WTC11 (cell line): ENCODE data around the gene ALAD. TPM values are rescaled to one million over a fixed set of nuclear protein-coding genes. Genes with fewer than 3 reads are reported as not detected.

Source experiments
- ATAC-seq: fragments of 200-7000 bp; cut with Tn5 transposase; 2 replicates; pipeline ENCODE4 v1.10.0; 2021; ENCODE audit warnings: mild to moderate bottlenecking, moderate library complexity
- CTCF ChIA-PET: fragments of 300-600 bp; sonication (Branson Sonifier 250); formaldehyde crosslinking; loops from one replicate; lab custom pipeline; 2021; ENCODE audit warnings: antibody characterized with exemption; lab: Charles Lee
- POLR2A ChIA-PET: fragments of 350-600 bp; sonication (Branson Sonifier 250); formaldehyde crosslinking; loops from one replicate; lab custom pipeline; 2021; ENCODE audit warnings: antibody characterized with exemption; lab: Charles Lee
- DNase-seq: peaks from one replicate; pipeline ENCODE4 v3.0.0; 2021; ENCODE audit warnings: low spot score
- H3K27ac Mint-ChIP-seq: 2 replicates; pipeline ENCODE4 v1.8.0; 2021; ENCODE audit warnings: mixed read lengths
- H3K27me3 Mint-ChIP-seq: 2 replicates; pipeline ENCODE4 v1.8.0; 2021; ENCODE audit warnings: low read depth, mild to moderate bottlenecking, moderate library complexity, mixed read lengths
- H3K36me3 Mint-ChIP-seq: 2 replicates; pipeline ENCODE4 v1.8.0; 2021; ENCODE audit warnings: mixed read lengths
- H3K4me1 Mint-ChIP-seq: 2 replicates; pipeline ENCODE4 v1.8.0; 2022; ENCODE audit warnings: mixed read lengths
- H3K4me3 Mint-ChIP-seq: 2 replicates; pipeline ENCODE4 v1.8.0; 2021; ENCODE audit warnings: mild to moderate bottlenecking, moderate library complexity, mixed read lengths
- H3K9me3 Mint-ChIP-seq: 2 replicates; pipeline ENCODE4 v1.8.0; 2021; ENCODE audit warnings: mixed read lengths
- ARID4B ChIP-seq: sonication (generic); formaldehyde crosslinking; IDR thresholded peaks from 2 replicates; pipeline ENCODE4 v1.8.0; 2023; ENCODE audit warnings: missing genetic modification reagents, mild to moderate bottlenecking, borderline replicate concordance
- CREB1 ChIP-seq: sonication (generic); formaldehyde crosslinking; IDR thresholded peaks from 2 replicates; pipeline ENCODE4 v1.8.0; 2023; ENCODE audit warnings: mild to moderate bottlenecking, missing genetic modification reagents
- CREM ChIP-seq: sonication (generic); formaldehyde crosslinking; IDR thresholded peaks from 2 replicates; pipeline ENCODE4 v1.8.1; 2022; ENCODE audit warnings: mild to moderate bottlenecking, missing genetic modification reagents, moderate library complexity
- CTCF ChIP-seq: fragments of 200-600 bp; IDR thresholded peaks from 2 replicates; pipeline ENCODE4 v1.8.0; 2022; ENCODE audit warnings: antibody characterized with exemption
- FOXJ3 ChIP-seq: sonication (generic); formaldehyde crosslinking; IDR thresholded peaks from 2 replicates; pipeline ENCODE4 v1.9.0; 2021; ENCODE audit warnings: missing genetic modification reagents, mild to moderate bottlenecking, borderline replicate concordance
- GABPB1 ChIP-seq: sonication (generic); formaldehyde crosslinking; IDR thresholded peaks from 2 replicates; pipeline ENCODE4 v1.8.1; 2023; ENCODE audit warnings: mild to moderate bottlenecking, missing genetic modification reagents
- MXD4 ChIP-seq: fragments of 250-450 bp; sonication (Bioruptor Pico); IDR thresholded peaks from 2 replicates; pipeline ENCODE4 v1.8.0; 2021; ENCODE audit warnings: mild to moderate bottlenecking, moderate library complexity, borderline replicate concordance
- NR2C2 ChIP-seq: sonication (generic); formaldehyde crosslinking; IDR thresholded peaks from 2 replicates; pipeline ENCODE4 v1.8.0; 2022; ENCODE audit warnings: mild to moderate bottlenecking, missing genetic modification reagents
- PRDM15 ChIP-seq: sonication (generic); formaldehyde crosslinking; IDR thresholded peaks from 2 replicates; pipeline ENCODE4 v1.8.0; 2022; ENCODE audit warnings: missing genetic modification reagents
- STAT6 ChIP-seq: sonication (generic); formaldehyde crosslinking; conservative IDR thresholded peaks from 2 replicates; pipeline ENCODE4 v1.8.1; 2023; ENCODE audit warnings: mild to moderate bottlenecking, low read depth, missing genetic modification reagents, moderate library complexity
- ZNF263 ChIP-seq: sonication (generic); formaldehyde crosslinking; IDR thresholded peaks from 2 replicates; pipeline ENCODE4 v1.8.1; 2022; ENCODE audit warnings: low read depth, mild to moderate bottlenecking, moderate library complexity, missing genetic modification reagents
- ZNF416 ChIP-seq: fragments of 250-450 bp; sonication (Bioruptor Pico); IDR thresholded peaks from 2 replicates; pipeline ENCODE4 v1.9.0; 2021; ENCODE audit warnings: mild to moderate bottlenecking, inconsistent platforms
- ZNF532 ChIP-seq: fragments of 250-450 bp; sonication (Bioruptor Pico); IDR thresholded peaks from 2 replicates; pipeline ENCODE4 v1.9.0; 2021; ENCODE audit warnings: mild to moderate bottlenecking, borderline replicate concordance
- total RNA-seq: library from RNA; stranded (reverse); gene quantifications from 3 replicates; pipeline ENCODE4 v1.2.3, GENCODE V29; 2021

ALAD gene
- total RNA-seq, 1 experiment from 2014 or later: 15.9 TPM

- no peak overlapping the region for H3K4me3 Mint-ChIP-seq
- no peak for TF ChIP-seq ZNF532
- TF ChIP-seq STAT6 (CRISPR knock-in tag): no peak
- TF ChIP-seq MXD4 (CRISPR knock-in tag): no peak
- no peaks in the 10 kb centered on the region for H3K9me3 Mint-ChIP-seq
- POLR2A ChIA-PET: no interaction called here
- DNase-seq (no peak), ATAC-seq (no peak)
- no peaks in the 10 kb centered on the region for H3K27me3 Mint-ChIP-seq
- no peak overlapping the region for H3K27ac Mint-ChIP-seq
- H3K4me1 Mint-ChIP-seq: peaks cover 12% of the 10 kb centered on the region
- CTCF ChIA-PET: interaction anchor here (1.1 to 2.0 kb wide), 2 partner anchors 7 to 14 kb away, joined by 3 to 5 read pairs; partner anchors contain the start of gene BSPRY
- no peaks in the 10 kb centered on the region for H3K36me3 Mint-ChIP-seq
Measured at GRCh38 chr9:113363336-113363735, 37.7 kb downstream of the ALAD start.

GRCh38 chr9:113361304-113362018 is 39.6 kb downstream of the ALAD start:
- Mint-ChIP-seq H3K4me3 (no peak overlapping the region), H3K4me1 (peaks cover 12% of the 10 kb centered on the region), H3K36me3 (no peaks in the 10 kb centered on the region), H3K27ac (no peak overlapping the region), H3K27me3 (no peaks in the 10 kb centered on the region), H3K9me3 (no peaks in the 10 kb centered on the region)
- ATAC-seq (no peak), DNase-seq (no peak)
- CTCF ChIA-PET: interaction anchor here (0.7 kb wide), 1 partner anchor 15 kb away, joined by 3 read pairs; the partner anchor contains the start of gene HDHD3
- POLR2A ChIA-PET: no interaction called here
- TF ChIP-seq GABPB1 (CRISPR knock-in tag) (no peak), FOXJ3 (CRISPR knock-in tag) (no peak), ZNF263 (CRISPR knock-in tag) (no peak), CREB1 (CRISPR knock-in tag) (no peak), CREM (CRISPR knock-in tag) (no peak), NR2C2 (CRISPR knock-in tag) (no peak), ZNF416 (CRISPR knock-in tag) (no peak)

GRCh38 chr9:113360242-113360842 is 40.7 kb downstream of the ALAD start:
- Mint-ChIP-seq H3K27me3 (no peaks in the 10 kb centered on the region), H3K9me3 (no peaks in the 10 kb centered on the region), H3K4me1 (peaks cover 12% of the 10 kb centered on the region), H3K36me3 (no peaks in the 10 kb centered on the region), H3K27ac (no peak overlapping the region), H3K4me3 (no peak overlapping the region)
- DNase-seq (peak; percentile 37), ATAC-seq (peak; percentile 82)
- ChIA-PET POLR2A (no interaction called here), CTCF (no interaction called here)
- TF ChIP-seq CTCF: no peak
- TF ChIP-seq ARID4B (CRISPR knock-in tag): no peak
- TF ChIP-seq PRDM15 (CRISPR knock-in tag): peak; percentile 56; the same call in 1 of the 2 replicates
